RWPE1 (cell line): ENCODE results near the gene RETN.

Experiments used
- CTCF ChIA-PET: fragments of 350-600 bp; sonication (Branson Sonifier 250); formaldehyde crosslinking; extraction: SDS; loops from one replicate; lab custom pipeline; 2021; lab: Yijun Ruan, JAX
- POLR2A ChIA-PET: fragments of 400-600 bp; formaldehyde crosslinking; extraction: SDS; loops from one replicate; lab custom pipeline; 2020; ENCODE audit warnings: antibody characterized with exemption; ENCODE audit not compliant: low non-redundant PET; lab: Yijun Ruan, JAX
- DNase-seq: peaks from one replicate; pipeline ENCODE4 v3.0.0; 2012; ENCODE audit warnings: low spot score
- H3K27ac ChIP-seq: fragments of 450-650 bp; 2 replicates; pipeline ENCODE4 v1.5.1; 2017
- CTCF ChIP-seq: fragments of 450-650 bp; conservative IDR thresholded peaks from 2 replicates; pipeline ENCODE4 v1.5.1; 2017; ENCODE audit warnings: low read depth, mild to moderate bottlenecking

Gene RETN

DNA sequence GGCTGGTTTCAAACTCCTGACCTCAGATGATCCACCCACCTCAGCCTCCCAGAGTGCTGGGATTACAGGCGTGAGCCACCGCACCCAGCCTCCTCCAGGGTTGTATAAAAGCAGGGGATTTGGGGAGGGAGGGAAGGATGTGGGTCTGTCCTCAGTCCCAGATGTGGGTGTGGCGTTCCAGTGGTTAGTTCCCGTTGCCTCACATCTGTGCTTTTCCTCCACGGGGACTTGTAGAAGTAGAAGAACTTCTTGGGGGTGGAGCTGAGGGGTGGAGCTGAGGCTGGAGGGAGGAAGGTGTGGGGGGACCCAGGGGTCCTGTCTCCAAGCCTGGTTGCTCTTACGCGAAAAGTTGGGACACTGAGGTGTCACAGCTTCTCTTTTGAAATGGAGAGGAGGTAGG lies 7.5 kb downstream of the RETN start:
- POLR2A ChIA-PET, result interaction anchor here (0.6 kb wide), 1 partner anchor 9 kb away, joined by 5 read pairs; no protein-coding TSS in a partner anchor
- DNase-seq, result no peak
- TF ChIP-seq CTCF, result no peak
- no peak overlapping the region for H3K27ac ChIP-seq
- CTCF ChIA-PET, result no interaction called here

DNA sequence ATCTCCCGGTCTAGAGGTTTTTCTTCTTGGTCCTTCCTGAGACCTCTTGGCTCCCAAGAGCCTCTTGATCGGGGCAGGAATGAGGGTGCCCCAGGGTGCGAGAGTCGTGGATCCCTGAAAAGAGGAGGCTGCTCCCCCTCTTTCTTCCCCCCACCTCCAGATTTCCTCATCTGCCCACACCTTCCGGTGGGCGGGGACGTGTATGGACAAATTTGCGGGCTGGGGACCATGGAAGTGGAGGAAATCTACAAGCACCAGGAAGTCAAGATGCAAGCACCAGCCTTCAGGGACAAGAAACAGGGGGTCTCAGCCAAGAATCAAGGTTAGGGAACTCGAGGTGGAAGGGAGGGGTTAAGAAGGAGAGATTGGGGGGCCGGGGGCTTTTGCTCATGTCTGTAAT lies 8.0 kb downstream of the RETN start, which contains the start of gene MCEMP1:
MCEMP1 (plus strand) TSS at position 237 of the 400 bp plus-strand sequence; CDS start at position 268, 31 bp downstream.
- H3K27ac ChIP-seq, result no peak within 1 kb of the TSS
- ChIA-PET POLR2A (interaction anchor here (0.6 kb wide), 1 partner anchor 10 kb away, joined by 5 read pairs; no protein-coding TSS in a partner anchor), CTCF (no interaction called here)
- no peak for TF ChIP-seq CTCF
- no peak for DNase-seq

GRCh38 chr19:7677669-7678311 lies 8.9 kb downstream of the RETN start:
- CTCF ChIA-PET, result interaction anchor here (0.7 to 1.4 kb wide), 3 partner anchors 9 to 221 kb away, joined by 3 to 6 read pairs (median 4); no protein-coding TSS in a partner anchor

GRCh38 chr19:7678971-7679751 lies 10.3 kb downstream of the RETN start:
- TF ChIP-seq CTCF, result 0 out of 2 replicates have a peak, but pooled peaks have one; percentile 11
- H3K27ac ChIP-seq, result no peak overlapping the region
- POLR2A ChIA-PET, result no interaction called here
- no peak for DNase-seq
- CTCF ChIA-PET, result interaction anchor here (0.5 to 1.4 kb wide), 2 partner anchors 111 to 389 kb away, joined by 5 to 6 read pairs; no protein-coding TSS in a partner anchor

More at GRCh38 chr19:7677669-7678311, 8.9 kb downstream of the RETN start:
- TF ChIP-seq CTCF, result no peak
- H3K27ac ChIP-seq, result no peak overlapping the region
- DNase-seq, result no peak
- POLR2A ChIA-PET, result no interaction called here

DNA sequence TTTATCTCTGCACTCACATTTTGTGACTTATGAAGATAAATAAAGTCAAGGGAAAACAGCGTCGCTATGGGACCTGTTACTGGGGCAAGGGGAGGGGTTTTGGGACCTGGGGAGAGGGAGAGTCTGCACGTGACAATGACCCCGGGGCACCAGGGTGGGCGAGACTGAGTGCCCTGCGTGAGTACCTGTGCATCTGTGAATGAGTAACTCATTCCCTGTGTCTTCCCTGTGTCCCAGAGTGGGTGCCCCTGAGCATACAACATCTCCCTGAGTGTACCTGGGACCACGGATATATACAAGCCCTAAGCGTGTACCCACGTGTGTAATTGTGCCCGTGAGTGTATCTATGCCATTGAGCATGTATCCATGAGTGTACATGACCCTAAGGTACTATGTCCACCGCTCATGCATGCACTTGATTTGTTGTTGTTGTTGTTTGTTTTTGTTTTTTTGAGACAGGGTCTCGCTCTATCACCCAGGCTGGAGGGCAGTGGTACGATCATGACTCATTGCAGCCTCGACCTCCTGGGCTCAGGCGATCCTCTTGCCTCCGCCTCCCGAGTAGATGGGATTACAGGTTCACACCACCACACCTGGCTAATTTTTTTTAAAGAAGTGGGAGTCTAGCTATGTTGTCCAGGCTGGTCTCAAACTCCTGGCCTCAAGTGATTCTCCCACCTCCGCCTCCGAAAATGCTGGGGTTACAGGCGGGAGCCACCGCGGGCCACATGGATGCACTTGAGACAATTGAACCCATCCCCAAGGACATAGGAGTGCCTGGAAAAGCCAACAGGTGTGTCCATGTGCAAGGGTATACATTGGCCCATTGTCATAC lies 11.1 kb downstream of the RETN start:
- peak overlapping the region; percentile 74; the same call in 1 of the 2 replicates for H3K27ac ChIP-seq
- no peak for TF ChIP-seq CTCF
- ChIA-PET POLR2A (no interaction called here), CTCF (interaction anchor here (0.7 to 1.5 kb wide), 9 partner anchors 8 to 171 kb away, joined by 3 to 9 read pairs (median 4); partner anchors contain the start of gene RETN)
- no peak for DNase-seq
